A549 (cell line): ENCODE measurements around the gene CACNA1D.

ENCODE experiments used
- EP300 ChIP-seq, 2 experiments: fragments of >200 bp; sonication (Bioruptor Twin); formaldehyde crosslinking; IDR thresholded peaks; 2 replicates in 1 of 2; 3 replicates in 1 of 2; pipeline ENCODE4 v1.6.1; 2016 to 2017
- HOXB13 ChIP-seq: fragments of 250-450 bp; sonication (Bioruptor Pico); IDR thresholded peaks from 2 replicates; pipeline ENCODE4 v1.5.0; 2020; ENCODE audit warnings: low read depth, mild to moderate bottlenecking, moderate library complexity
- KDM1A ChIP-seq: fragments of 200-600 bp; sonication (generic); IDR thresholded peaks from 2 replicates; pipeline ENCODE4 v1.6.1; 2016; ENCODE audit warnings: low read depth, mild to moderate bottlenecking
- PHF8 ChIP-seq: fragments of 200-600 bp; sonication (generic); IDR thresholded peaks from 2 replicates; pipeline ENCODE4 v1.6.1; 2016; ENCODE audit warnings: low read depth, mild to moderate bottlenecking, antibody characterized with exemption, moderate library complexity, borderline replicate concordance
- POLR2A ChIP-seq: IDR thresholded peaks from 2 replicates; pipeline ENCODE4 v1.6.1; 2012; ENCODE audit warnings: mild to moderate bottlenecking, low read length
- TF ChIP-seq, protein P1 (sequence below): fragments of >200 bp; sonication (Bioruptor Twin); formaldehyde crosslinking; IDR thresholded peaks from 3 replicates; pipeline ENCODE4 v1.5.1; 2016

DNA sequence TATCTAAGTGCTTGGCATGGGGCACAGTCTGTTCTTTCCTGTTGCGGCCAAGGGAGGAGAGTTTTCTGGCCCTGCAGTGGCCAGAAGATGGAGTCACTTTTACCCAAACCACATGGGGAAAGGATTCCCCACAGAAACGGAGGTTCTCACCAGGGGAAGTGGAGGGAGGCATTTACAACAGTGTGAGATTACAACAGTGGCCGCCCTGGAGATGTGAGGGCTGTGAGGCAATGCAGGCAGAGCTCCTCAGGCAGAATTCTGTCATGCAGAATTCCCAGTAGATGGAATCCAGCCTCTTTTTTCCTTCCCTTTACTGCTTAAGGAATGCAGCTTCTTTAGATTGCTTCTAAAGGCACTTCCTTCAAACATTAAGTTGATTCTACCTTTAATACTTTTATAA, 83.1 kb downstream of the CACNA1D start:
- TF ChIP-seq POLR2A, result no peak
- no peak for TF ChIP-seq EP300 (IDR thresholded peaks at IDR 0.05)
- TF ChIP-seq KDM1A, result no peak
- TF ChIP-seq PHF8, result no peak
- TF ChIP-seq, protein P1, sequence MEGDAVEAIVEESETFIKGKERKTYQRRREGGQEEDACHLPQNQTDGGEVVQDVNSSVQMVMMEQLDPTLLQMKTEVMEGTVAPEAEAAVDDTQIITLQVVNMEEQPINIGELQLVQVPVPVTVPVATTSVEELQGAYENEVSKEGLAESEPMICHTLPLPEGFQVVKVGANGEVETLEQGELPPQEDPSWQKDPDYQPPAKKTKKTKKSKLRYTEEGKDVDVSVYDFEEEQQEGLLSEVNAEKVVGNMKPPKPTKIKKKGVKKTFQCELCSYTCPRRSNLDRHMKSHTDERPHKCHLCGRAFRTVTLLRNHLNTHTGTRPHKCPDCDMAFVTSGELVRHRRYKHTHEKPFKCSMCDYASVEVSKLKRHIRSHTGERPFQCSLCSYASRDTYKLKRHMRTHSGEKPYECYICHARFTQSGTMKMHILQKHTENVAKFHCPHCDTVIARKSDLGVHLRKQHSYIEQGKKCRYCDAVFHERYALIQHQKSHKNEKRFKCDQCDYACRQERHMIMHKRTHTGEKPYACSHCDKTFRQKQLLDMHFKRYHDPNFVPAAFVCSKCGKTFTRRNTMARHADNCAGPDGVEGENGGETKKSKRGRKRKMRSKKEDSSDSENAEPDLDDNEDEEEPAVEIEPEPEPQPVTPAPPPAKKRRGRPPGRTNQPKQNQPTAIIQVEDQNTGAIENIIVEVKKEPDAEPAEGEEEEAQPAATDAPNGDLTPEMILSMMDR, result no peak
- no peak for TF ChIP-seq HOXB13 (CRISPR knock-in tag)
